ENCODE results near the gene C1QBP. TPM values are rescaled to one million over a fixed set of nuclear protein-coding genes. Genes with fewer than 3 reads are reported as not detected.
A peak's percentile ranks its signal among the peaks of the same experiment; 100 is the strongest.

Gene C1QBP
- total RNA-seq, 1 donor from 2014 or later = 541 TPM

DNA sequence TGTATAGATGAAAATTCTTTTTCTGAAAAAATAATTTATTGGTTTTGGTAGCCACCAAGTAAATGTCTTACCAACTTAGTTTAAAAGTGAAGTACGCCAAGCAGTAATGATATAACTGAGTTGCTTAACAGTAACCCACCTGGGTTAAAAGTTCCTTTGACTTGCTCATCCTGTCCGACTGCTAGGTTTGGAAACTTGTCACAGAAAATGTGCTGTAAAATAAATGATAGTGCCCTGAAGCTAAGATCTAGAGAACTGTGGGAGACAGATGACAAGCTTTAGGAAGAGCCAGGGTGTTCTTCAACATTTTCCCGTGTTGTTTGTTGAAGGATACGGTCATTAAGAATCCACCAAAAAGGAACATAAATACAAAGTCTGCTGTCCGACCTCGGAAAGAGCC lies 42.0 kb upstream of the C1QBP start:
- H3K4me3 ChIP-seq (ENCODE audit: low read depth, low read length) = no peak overlapping the region
- DNase-seq (ENCODE audit: low read depth) = no peak
- no peak for FAIRE-seq
- H3K27me3 ChIP-seq (ENCODE audit: control insufficient read depth, insufficient read depth, low read length) = no peaks in the 10 kb centered on the region
- peaks cover 14% of the 10 kb centered on the region for H3K36me3 ChIP-seq (ENCODE audit: control insufficient read depth, insufficient read depth, low read length)
- TF ChIP-seq, protein P1, sequence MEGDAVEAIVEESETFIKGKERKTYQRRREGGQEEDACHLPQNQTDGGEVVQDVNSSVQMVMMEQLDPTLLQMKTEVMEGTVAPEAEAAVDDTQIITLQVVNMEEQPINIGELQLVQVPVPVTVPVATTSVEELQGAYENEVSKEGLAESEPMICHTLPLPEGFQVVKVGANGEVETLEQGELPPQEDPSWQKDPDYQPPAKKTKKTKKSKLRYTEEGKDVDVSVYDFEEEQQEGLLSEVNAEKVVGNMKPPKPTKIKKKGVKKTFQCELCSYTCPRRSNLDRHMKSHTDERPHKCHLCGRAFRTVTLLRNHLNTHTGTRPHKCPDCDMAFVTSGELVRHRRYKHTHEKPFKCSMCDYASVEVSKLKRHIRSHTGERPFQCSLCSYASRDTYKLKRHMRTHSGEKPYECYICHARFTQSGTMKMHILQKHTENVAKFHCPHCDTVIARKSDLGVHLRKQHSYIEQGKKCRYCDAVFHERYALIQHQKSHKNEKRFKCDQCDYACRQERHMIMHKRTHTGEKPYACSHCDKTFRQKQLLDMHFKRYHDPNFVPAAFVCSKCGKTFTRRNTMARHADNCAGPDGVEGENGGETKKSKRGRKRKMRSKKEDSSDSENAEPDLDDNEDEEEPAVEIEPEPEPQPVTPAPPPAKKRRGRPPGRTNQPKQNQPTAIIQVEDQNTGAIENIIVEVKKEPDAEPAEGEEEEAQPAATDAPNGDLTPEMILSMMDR (IDR thresholded peaks at IDR 0.05; ENCODE audit: insufficient read depth, low read length, severe bottlenecking) = no peak

DNA sequence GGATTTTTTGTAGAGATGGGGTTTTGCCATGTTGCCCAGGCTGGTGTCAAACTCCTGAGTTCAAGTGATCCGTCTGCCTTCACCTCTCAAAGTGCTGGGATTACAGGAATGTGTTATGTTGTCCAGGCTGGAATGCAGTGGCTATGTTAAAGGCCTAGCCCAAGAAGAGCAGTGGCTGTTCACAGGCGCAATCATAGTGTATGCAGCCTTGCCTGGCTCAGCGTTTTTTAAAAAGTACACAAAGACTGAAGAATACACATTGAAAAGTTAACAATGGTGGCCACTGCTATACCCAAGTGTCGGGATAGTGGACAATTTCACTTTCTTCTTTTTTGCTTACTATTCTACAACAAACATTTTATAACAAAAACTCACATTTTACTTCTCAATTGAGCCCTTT lies 40.0 kb upstream of the C1QBP start:
- TF ChIP-seq, protein P1 (IDR thresholded peaks at IDR 0.05; ENCODE audit: insufficient read depth, low read length, severe bottlenecking) = no peak
- DNase-seq (ENCODE audit: low read depth) (no peak), FAIRE-seq (no peak)
- Histone ChIP-seq H3K4me3 (ENCODE audit: low read depth, low read length) (no peak overlapping the region), H3K36me3 (ENCODE audit: control insufficient read depth, insufficient read depth, low read length) (peaks cover 19% of the 10 kb centered on the region), H3K27me3 (ENCODE audit: control insufficient read depth, insufficient read depth, low read length) (no peaks in the 10 kb centered on the region)

DNA sequence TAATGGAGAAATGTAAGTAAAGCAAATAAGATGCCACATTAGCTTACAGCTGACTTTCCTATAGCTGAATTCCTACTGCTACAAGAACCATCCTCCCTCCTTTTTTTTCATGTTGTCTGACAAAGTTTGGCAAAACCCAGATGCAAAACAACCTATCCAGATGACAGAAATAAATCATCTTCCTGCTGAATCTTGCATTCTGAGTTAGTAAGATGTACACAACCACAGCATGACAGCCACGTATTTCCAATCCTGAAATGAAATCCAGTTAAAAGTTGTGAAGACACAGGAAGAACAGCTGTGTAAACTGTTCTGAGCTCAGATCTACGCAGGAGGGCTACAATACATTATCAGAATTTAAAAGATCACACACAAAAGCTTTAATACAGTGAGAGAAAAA lies 35.0 kb upstream of the C1QBP start:
- Histone ChIP-seq H3K27me3 (ENCODE audit: control insufficient read depth, insufficient read depth, low read length) (no peaks in the 10 kb centered on the region), H3K36me3 (ENCODE audit: control insufficient read depth, insufficient read depth, low read length) (peaks cover 10% of the 10 kb centered on the region), H3K4me3 (ENCODE audit: low read depth, low read length) (no peak overlapping the region)
- no peak for FAIRE-seq
- DNase-seq (ENCODE audit: low read depth) = no peak
- TF ChIP-seq, protein P1 (IDR thresholded peaks at IDR 0.05; ENCODE audit: insufficient read depth, low read length, severe bottlenecking) = no peak

GRCh38 chr17:5472511-5472910 lies 33.6 kb upstream of the C1QBP start:
- Histone ChIP-seq H3K36me3 (ENCODE audit: control insufficient read depth, insufficient read depth, low read length) (peaks cover 8% of the 10 kb centered on the region), H3K27me3 (ENCODE audit: control insufficient read depth, insufficient read depth, low read length) (no peaks in the 10 kb centered on the region), H3K4me3 (ENCODE audit: low read depth, low read length) (no peak overlapping the region)
- no peak for FAIRE-seq
- DNase-seq (ENCODE audit: low read depth) = no peak
- TF ChIP-seq, protein P1 (IDR thresholded peaks at IDR 0.05; ENCODE audit: insufficient read depth, low read length, severe bottlenecking) = no peak

DNA sequence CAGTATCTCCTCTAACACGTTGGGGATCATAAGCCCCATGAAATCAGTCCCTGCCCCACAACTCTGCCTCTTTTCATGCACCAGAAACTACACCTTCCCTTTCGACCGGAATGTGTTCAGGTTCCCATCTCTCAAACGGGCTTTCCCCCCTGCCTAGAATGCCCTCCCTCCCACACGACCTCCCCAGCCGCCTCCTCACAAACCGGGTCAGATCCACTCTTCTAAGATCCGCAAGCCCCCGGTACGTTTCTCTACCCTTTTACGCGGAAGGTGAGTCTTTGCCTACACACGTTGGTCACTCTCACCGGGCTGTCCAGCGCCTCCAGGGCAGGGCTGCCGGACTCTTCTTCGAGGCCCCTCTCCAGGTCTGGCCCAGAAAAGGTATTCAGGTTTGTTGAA lies 29.1 kb upstream of the C1QBP start:
- Histone ChIP-seq H3K27me3 (ENCODE audit: control insufficient read depth, insufficient read depth, low read length) (no peaks in the 10 kb centered on the region), H3K36me3 (ENCODE audit: control insufficient read depth, insufficient read depth, low read length) (peaks cover 4% of the 10 kb centered on the region), H3K4me3 (ENCODE audit: low read depth, low read length) (peak overlapping the region; percentile 93)
- DNase-seq (ENCODE audit: low read depth) (peak; percentile 7), FAIRE-seq (no peak)
- TF ChIP-seq, protein P1 (IDR thresholded peaks at IDR 0.05; ENCODE audit: insufficient read depth, low read length, severe bottlenecking) = no peak

GRCh38 chr17:5467416-5467815 lies 28.5 kb upstream of the C1QBP start:
- DNase-seq (ENCODE audit: low read depth) = no peak
- Histone ChIP-seq H3K36me3 (ENCODE audit: control insufficient read depth, insufficient read depth, low read length) (peaks cover 4% of the 10 kb centered on the region), H3K27me3 (ENCODE audit: control insufficient read depth, insufficient read depth, low read length) (no peaks in the 10 kb centered on the region), H3K4me3 (ENCODE audit: low read depth, low read length) (peak overlapping the region; percentile 93)
- TF ChIP-seq, protein P1 (IDR thresholded peaks at IDR 0.05; ENCODE audit: insufficient read depth, low read length, severe bottlenecking) = no peak
- FAIRE-seq = no peak

Measured in bronchial epithelial cell (primary cell).